BLaER1 treated with 17β-estradiol and CSF1 and Interleukin-3, amounts not matched to agents 10 nM and 100 nM (cell line): ENCODE measurements around the gene UQCRH.
"Not testable (repeated sequence)": the region's sequence is repeated elsewhere in the genome, so short reads cannot be mapped to it uniquely, and the experiment has no call there.

Experiments
- H3K27ac ChIP-seq, 11 experiments: shearing (Covaris generic); formaldehyde crosslinking; 2 replicates each; pipeline ENCODE4 v1.8.1; 2022
- H3K27me3 ChIP-seq, 11 experiments: shearing (Covaris generic); formaldehyde crosslinking; 2 replicates each; pipeline ENCODE4 v1.8.1; 2022
- H3K36me3 ChIP-seq, 11 experiments: shearing (Covaris generic); formaldehyde crosslinking; 2 replicates each; pipeline ENCODE4 v1.8.1; 2022
- H3K4me1 ChIP-seq, 10 experiments: shearing (Covaris generic); formaldehyde crosslinking; 2 replicates each; pipeline ENCODE4 v1.8.1; 2022
- H3K4me2 ChIP-seq, 11 experiments: shearing (Covaris generic); formaldehyde crosslinking; 2 replicates each; pipeline ENCODE4 v1.8.1; 2022
- H3K4me3 ChIP-seq, 10 experiments: shearing (Covaris generic); formaldehyde crosslinking; 2 replicates each; pipeline ENCODE4 v1.8.1; 2022
- H3K9ac ChIP-seq, 11 experiments: shearing (Covaris generic); formaldehyde crosslinking; 2 replicates each; pipeline ENCODE4 v1.8.1; 2022
- H3K9me3 ChIP-seq, 11 experiments: shearing (Covaris generic); formaldehyde crosslinking; replicated peaks in 1 of 11; 2 replicates each; pipeline ENCODE4 v1.8.1; 2022
- H4K20me1 ChIP-seq, 11 experiments: shearing (Covaris generic); formaldehyde crosslinking; 2 replicates each; pipeline ENCODE4 v1.8.1; 2022
- Cebpa-rat ChIP-seq, 11 experiments: shearing (Covaris generic); IDR thresholded peaks; 2 replicates each; pipeline ENCODE4 v1.8.1; 2022

Gene UQCRH

DNA sequence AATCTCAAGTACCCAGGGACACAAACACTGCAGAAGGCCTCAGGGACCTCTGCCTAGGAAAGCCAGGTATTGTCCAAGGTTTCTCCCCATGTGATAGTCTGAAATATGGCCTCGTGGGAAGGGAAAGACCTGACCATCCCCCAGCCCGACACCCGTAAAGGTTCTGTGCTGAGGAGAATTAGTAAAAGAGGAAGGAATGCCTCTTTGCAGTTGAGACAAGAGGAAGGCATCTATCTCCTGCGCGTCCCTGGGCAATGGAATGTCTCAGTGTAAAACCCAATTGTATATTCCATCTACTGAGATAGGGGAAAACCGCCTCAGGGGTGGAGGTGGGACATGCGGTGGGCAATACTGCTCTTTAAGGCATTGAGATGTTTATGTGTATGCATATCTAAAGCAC lies 26.3 kb downstream of the UQCRH start:
- not testable (repeated sequence) for H3K27ac ChIP-seq, H4K20me1 ChIP-seq, H3K4me2 ChIP-seq, H3K9me3 ChIP-seq, H3K9ac ChIP-seq, H3K4me3 ChIP-seq, H3K36me3 ChIP-seq, H3K27me3 ChIP-seq
- peaks cover 0 to 15% (median 8%) of the 10 kb centered on the region in 10 experiments; a peak in 12 of 20 replicates for H3K4me1 ChIP-seq

GRCh38 chr1:46330381-46330780 lies 26.9 kb downstream of the UQCRH start:
- not testable (repeated sequence) for H4K20me1 ChIP-seq, H3K27ac ChIP-seq, H3K4me2 ChIP-seq, H3K27me3 ChIP-seq, H3K36me3 ChIP-seq, H3K4me3 ChIP-seq, H3K9ac ChIP-seq, H3K9me3 ChIP-seq
- H3K4me1 ChIP-seq, result peaks cover 0 to 14% (median 8%) of the 10 kb centered on the region in 10 experiments; a peak in 12 of 20 replicates

DNA sequence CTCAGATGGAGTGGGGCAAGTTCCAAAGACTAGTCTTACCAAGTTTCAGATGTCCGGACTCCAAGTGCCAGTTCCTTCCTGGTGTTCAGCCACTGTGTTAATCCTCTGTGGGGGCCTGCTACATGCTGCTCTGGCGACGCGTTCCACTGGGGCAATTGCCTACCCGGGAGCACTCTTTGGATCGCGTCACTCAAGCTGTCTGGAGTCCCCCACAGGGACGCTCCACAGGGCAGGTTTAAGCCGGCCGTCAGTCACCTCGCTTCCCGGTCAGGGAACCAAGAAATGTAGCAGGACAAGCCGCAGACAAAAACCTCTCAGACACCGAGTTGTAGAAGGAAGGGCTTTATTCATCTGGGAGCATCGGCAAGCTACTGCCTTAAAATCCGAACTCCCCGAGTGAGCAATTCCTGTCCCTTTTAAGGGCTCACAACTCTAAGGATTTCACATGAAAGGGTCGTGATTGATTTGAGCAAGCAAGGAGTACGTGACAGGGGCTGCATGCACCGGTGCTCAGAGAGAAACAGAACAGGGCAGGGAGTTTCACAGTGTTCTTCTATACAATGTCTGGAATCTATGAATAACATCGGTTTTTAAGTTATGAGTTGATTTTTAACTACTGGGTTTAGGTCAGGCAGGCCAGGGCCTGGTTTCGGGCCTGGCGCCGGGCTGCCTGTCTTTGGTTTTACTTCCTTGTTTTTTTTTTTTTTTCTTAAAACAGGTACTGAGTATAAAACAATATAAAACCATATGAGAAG lies 28.5 kb downstream of the UQCRH start:
- H3K4me2 ChIP-seq, H3K36me3 ChIP-seq: not testable (repeated sequence)

DNA sequence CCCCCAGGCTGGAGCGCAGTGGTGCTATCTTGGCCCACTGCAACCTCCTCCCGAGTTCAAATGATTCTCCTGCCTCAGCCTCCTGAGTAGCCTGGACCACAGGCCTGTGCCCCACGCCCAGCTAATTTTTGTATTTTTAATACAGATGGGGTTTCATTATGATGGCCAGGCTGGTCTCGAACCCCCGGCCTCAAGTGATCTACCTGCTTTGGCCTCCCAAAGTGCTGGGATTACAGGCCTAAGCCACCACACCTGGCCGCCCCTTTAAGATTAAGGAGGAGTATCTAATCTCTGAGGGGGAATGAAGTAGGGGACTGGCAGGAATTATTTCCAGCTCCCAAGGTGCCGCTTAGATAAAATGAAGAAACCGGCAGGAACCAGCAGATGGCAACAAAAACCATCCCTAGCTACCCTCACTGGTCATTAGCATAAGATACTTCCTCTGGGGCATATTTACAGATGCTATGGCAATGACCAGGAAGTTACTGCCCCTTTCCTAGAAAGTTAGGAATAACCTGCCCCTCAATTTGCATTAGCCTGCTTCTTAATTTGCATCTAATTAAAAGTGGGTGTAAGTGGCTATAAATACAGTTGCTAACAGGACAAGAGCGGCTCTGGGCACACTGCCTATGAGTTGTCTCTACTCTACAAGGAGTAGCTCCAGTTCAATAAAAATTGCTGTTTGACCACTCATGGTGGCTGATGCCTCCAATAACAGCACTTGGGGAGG lies 30.0 kb downstream of the UQCRH start:
- Histone ChIP-seq H3K27me3 (no peaks in the 10 kb centered on the region), H3K4me1 (peaks cover 0 to 15% (median 9%) of the 10 kb centered on the region in 10 experiments; a peak in 14 of 20 replicates), H3K4me3 (no peak overlapping the region), H3K9ac (no peak overlapping the region), H3K27ac (0 out of 22 replicates have a peak overlapping the region, but pooled peaks of 1 of the 11 experiments have one; percentile 5), H4K20me1 (no peaks in the 10 kb centered on the region), H3K9me3 (no peaks in the 10 kb centered on the region), H3K4me2 (peak overlapping the region in 3 of 11 experiments; percentile 22 to 31 (median 28); a peak in 3 of 22 replicates), H3K36me3 (no peaks in the 10 kb centered on the region)
- no peak for TF ChIP-seq Cebpa-rat (IDR thresholded peaks at IDR 0.05)

More for the DNA sequence above, 28.5 kb downstream of the UQCRH start:
- not testable (repeated sequence) for H3K4me3 ChIP-seq, H3K9ac ChIP-seq, H4K20me1 ChIP-seq, H3K27ac ChIP-seq, H3K27me3 ChIP-seq, H3K9me3 ChIP-seq
- H3K4me1 ChIP-seq, result peaks cover 0 to 12% (median 8%) of the 10 kb centered on the region in 10 experiments; a peak in 12 of 20 replicates

GRCh38 chr1:46334030-46334384 lies 30.5 kb downstream of the UQCRH start:
- H4K20me1 ChIP-seq, result no peaks in the 10 kb centered on the region
- peak overlapping the region in 3 of 11 experiments; percentile 22 to 31 (median 28); a peak in 2 of 22 replicates for H3K4me2 ChIP-seq
- H3K27ac ChIP-seq, result 0 out of 22 replicates have a peak overlapping the region, but pooled peaks of 1 of the 11 experiments have one; percentile 5
- no peak for TF ChIP-seq Cebpa-rat (IDR thresholded peaks at IDR 0.05)
- no peaks in the 10 kb centered on the region for H3K27me3 ChIP-seq
- H3K9me3 ChIP-seq, result no peaks in the 10 kb centered on the region
- no peak overlapping the region for H3K9ac ChIP-seq
- no peaks in the 10 kb centered on the region for H3K36me3 ChIP-seq
- H3K4me1 ChIP-seq, result peaks cover 4 to 20% (median 11%) of the 10 kb centered on the region in 10 experiments
- no peak overlapping the region for H3K4me3 ChIP-seq

DNA sequence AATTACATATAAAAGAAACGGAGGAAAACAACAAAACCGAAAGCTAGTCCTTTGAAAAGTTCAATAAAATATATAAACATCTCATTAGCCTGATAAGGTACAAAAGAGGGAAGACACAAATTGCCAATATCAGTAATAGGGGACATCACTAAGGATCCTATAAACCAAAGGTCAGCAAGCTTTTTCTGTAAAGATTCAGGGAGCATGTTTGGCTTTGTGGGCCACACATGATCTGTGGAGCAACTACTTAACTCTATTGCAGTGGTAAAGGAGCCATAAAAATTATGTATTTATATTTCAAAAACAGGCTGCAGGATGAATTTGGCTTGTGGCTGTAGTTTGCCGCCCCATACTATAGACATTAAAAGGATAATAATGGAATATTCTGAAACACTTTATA lies 31.6 kb downstream of the UQCRH start:
- H3K27me3 ChIP-seq, result no peaks in the 10 kb centered on the region
- H3K9me3 ChIP-seq, result no peaks in the 10 kb centered on the region
- no peaks in the 10 kb centered on the region for H3K36me3 ChIP-seq
- H4K20me1 ChIP-seq, result no peaks in the 10 kb centered on the region
- H3K27ac ChIP-seq, result no peak overlapping the region
- peaks cover 13 to 28% (median 18%) of the 10 kb centered on the region in 10 experiments for H3K4me1 ChIP-seq
- H3K9ac ChIP-seq, result no peak overlapping the region
- H3K4me2 ChIP-seq, result no peak overlapping the region
- no peak for TF ChIP-seq Cebpa-rat (IDR thresholded peaks at IDR 0.05)
- H3K4me3 ChIP-seq, result no peak overlapping the region

DNA sequence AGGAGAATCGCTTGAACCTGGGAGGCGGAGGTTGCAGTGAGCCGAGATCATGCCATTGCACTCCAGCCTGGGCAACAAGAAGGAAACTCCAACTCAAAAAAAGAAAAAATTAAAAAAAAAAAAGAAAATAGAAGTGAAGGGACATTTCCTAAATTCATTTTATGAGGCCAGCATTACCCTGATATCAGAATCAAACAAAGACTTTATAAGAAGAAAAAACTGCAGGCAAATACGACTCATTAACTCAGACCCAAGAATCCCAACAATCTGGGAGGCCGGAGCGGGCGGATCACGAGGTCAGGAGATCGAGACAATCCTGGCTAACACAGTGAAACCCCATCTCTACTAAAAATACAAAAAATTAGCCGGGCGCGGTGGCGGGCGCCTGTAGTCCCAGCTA lies 33.9 kb downstream of the UQCRH start:
- H3K27me3 ChIP-seq, H3K4me3 ChIP-seq, H3K9me3 ChIP-seq, H3K27ac ChIP-seq, H3K36me3 ChIP-seq, H3K4me2 ChIP-seq, H3K9ac ChIP-seq: not testable (repeated sequence)
- peaks cover 26 to 41% (median 32%) of the 10 kb centered on the region in 10 experiments for H3K4me1 ChIP-seq
- peaks cover 0 to 13% (median 9%) of the 10 kb centered on the region in 11 experiments; a peak in 15 of 22 replicates for H4K20me1 ChIP-seq

GRCh38 chr1:46340404-46341221 lies 37.1 kb downstream of the UQCRH start, which contains the start of gene NSUN4:
Gene NSUN4, plus strand, starts transcription at chr1:46340807. Its CDS starts 20 bp downstream, at chr1:46340827.
- H3K27ac ChIP-seq, result peak within 1 kb of the TSS; percentile 81 to 94 (median 90)
- H3K36me3 ChIP-seq, result peaks cover 26 to 40% (median 34%) of the 10 kb centered on the region in 11 experiments
- peak within 1 kb of the TSS; percentile 85 to 94 (median 90) for H3K9ac ChIP-seq
- peak in 9 of 11 experiments; percentile 25 to 87 (median 64); a peak in 14 of 22 replicates for TF ChIP-seq Cebpa-rat (IDR thresholded peaks at IDR 0.05)
- H3K4me2 ChIP-seq, result peak within 1 kb of the TSS; percentile 81 to 96 (median 91)
- H3K27me3 ChIP-seq, result no peaks in the 10 kb centered on the region
- H3K4me3 ChIP-seq, result peak within 1 kb of the TSS; percentile 62 to 86 (median 78)
- peaks cover 35 to 61% (median 46%) of the 10 kb centered on the region in 10 experiments for H3K4me1 ChIP-seq
- no peaks in the 10 kb centered on the region for H3K9me3 ChIP-seq
- H4K20me1 ChIP-seq, result peaks cover 0 to 45% (median 38%) of the 10 kb centered on the region in 11 experiments; a peak in 19 of 22 replicates
